ENCODE data around the gene KRTAP2-1. TPM values are rescaled to one million over a fixed set of nuclear protein-coding genes. Genes with fewer than 3 reads are reported as not detected.

The KRTAP2-1 gene
- total and polyA plus RNA-seq, 2 experiments from 2014 or later: not detected

GRCh38 chr17:41064301-41064700, 17.2 kb upstream of the KRTAP2-1 start:
- Histone ChIP-seq H3F3A (replicated peaks; ENCODE audit: low read depth) (no peaks in the 10 kb centered on the region), H3K27me3 (ENCODE audit: insufficient read depth) (no peaks in the 10 kb centered on the region), H3K36me3 (ENCODE audit: insufficient read depth) (no peaks in the 10 kb centered on the region), H3K27ac (ENCODE audit: low read depth) (no peak overlapping the region), H4K20me1 (replicated peaks; ENCODE audit: insufficient read depth) (no peaks in the 10 kb centered on the region), H3K4me2 (no peak overlapping the region), H3K4me3 (no peak overlapping the region), H2AFZ (no peak overlapping the region), H3K79me2 (replicated peaks; ENCODE audit: insufficient read depth) (no peaks in the 10 kb centered on the region), H3K9me2 (ENCODE audit: insufficient read depth) (no peaks in the 10 kb centered on the region; the same call in none of the 2 replicates), H3K4me1 (ENCODE audit: insufficient read depth) (0 out of 2 replicates have a peak, but pooled peaks cover 2% of the 10 kb centered on the region)
- no peak for DNase-seq (ENCODE audit: low spot score)
- Mint-ChIP-seq H3K9me3 (no peaks in the 10 kb centered on the region), H3K36me3 (ENCODE audit: low read depth) (no peaks in the 10 kb centered on the region), H3K27me3 (ENCODE audit: insufficient read depth, low read depth, poor library complexity) (no peaks in the 10 kb centered on the region), H3K4me3 (no peak overlapping the region), H3K27ac (no peak overlapping the region), H3K4me1 (peaks cover 2% of the 10 kb centered on the region)
- no peak for ATAC-seq
- TF ChIP-seq, protein P1, sequence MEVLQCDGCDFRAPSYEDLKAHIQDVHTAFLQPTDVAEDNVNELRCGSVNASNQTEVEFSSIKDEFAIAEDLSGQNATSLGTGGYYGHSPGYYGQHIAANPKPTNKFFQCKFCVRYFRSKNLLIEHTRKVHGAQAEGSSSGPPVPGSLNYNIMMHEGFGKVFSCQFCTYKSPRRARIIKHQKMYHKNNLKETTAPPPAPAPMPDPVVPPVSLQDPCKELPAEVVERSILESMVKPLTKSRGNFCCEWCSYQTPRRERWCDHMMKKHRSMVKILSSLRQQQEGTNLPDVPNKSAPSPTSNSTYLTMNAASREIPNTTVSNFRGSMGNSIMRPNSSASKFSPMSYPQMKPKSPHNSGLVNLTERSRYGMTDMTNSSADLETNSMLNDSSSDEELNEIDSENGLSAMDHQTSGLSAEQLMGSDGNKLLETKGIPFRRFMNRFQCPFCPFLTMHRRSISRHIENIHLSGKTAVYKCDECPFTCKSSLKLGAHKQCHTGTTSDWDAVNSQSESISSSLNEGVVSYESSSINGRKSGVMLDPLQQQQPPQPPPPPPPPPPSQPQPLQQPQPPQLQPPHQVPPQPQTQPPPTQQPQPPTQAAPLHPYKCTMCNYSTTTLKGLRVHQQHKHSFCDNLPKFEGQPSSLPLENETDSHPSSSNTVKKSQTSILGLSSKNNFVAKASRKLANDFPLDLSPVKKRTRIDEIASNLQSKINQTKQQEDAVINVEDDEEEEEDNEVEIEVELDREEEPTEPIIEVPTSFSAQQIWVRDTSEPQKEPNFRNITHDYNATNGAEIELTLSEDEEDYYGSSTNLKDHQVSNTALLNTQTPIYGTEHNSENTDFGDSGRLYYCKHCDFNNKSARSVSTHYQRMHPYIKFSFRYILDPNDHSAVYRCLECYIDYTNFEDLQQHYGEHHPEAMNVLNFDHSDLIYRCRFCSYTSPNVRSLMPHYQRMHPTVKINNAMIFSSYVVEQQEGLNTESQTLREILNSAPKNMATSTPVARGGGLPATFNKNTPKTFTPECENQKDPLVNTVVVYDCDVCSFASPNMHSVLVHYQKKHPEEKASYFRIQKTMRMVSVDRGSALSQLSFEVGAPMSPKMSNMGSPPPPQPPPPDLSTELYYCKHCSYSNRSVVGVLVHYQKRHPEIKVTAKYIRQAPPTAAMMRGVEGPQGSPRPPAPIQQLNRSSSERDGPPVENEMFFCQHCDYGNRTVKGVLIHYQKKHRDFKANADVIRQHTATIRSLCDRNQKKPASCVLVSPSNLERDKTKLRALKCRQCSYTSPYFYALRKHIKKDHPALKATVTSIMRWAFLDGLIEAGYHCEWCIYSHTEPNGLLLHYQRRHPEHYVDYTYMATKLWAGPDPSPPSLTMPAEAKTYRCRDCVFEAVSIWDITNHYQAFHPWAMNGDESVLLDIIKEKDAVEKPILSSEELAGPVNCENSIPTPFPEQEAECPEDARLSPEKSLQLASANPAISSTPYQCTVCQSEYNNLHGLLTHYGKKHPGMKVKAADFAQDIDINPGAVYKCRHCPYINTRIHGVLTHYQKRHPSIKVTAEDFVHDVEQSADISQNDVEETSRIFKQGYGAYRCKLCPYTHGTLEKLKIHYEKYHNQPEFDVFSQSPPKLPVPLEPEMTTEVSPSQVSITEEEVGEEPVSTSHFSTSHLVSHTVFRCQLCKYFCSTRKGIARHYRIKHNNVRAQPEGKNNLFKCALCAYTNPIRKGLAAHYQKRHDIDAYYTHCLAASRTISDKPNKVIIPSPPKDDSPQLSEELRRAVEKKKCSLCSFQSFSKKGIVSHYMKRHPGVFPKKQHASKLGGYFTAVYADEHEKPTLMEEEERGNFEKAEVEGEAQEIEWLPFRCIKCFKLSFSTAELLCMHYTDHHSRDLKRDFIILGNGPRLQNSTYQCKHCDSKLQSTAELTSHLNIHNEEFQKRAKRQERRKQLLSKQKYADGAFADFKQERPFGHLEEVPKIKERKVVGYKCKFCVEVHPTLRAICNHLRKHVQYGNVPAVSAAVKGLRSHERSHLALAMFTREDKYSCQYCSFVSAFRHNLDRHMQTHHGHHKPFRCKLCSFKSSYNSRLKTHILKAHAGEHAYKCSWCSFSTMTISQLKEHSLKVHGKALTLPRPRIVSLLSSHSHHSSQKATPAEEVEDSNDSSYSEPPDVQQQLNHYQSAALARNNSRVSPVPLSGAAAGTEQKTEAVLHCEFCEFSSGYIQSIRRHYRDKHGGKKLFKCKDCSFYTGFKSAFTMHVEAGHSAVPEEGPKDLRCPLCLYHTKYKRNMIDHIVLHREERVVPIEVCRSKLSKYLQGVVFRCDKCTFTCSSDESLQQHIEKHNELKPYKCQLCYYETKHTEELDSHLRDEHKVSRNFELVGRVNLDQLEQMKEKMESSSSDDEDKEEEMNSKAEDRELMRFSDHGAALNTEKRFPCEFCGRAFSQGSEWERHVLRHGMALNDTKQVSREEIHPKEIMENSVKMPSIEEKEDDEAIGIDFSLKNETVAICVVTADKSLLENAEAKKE (CRISPR knock-in tag; IDR thresholded peaks at IDR 0.05): no peak
- TF ChIP-seq ZNF331 (CRISPR knock-in tag; IDR thresholded peaks at IDR 0.05; ENCODE audit: low read depth): no peak
- TF ChIP-seq, protein P2, sequence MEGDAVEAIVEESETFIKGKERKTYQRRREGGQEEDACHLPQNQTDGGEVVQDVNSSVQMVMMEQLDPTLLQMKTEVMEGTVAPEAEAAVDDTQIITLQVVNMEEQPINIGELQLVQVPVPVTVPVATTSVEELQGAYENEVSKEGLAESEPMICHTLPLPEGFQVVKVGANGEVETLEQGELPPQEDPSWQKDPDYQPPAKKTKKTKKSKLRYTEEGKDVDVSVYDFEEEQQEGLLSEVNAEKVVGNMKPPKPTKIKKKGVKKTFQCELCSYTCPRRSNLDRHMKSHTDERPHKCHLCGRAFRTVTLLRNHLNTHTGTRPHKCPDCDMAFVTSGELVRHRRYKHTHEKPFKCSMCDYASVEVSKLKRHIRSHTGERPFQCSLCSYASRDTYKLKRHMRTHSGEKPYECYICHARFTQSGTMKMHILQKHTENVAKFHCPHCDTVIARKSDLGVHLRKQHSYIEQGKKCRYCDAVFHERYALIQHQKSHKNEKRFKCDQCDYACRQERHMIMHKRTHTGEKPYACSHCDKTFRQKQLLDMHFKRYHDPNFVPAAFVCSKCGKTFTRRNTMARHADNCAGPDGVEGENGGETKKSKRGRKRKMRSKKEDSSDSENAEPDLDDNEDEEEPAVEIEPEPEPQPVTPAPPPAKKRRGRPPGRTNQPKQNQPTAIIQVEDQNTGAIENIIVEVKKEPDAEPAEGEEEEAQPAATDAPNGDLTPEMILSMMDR (conservative IDR thresholded peaks at IDR 0.05; ENCODE audit: low read depth in 2 of 2): no peak

- Histone ChIP-seq H4K20me1 (replicated peaks; ENCODE audit: insufficient read depth) (no peaks in the 10 kb centered on the region), H3K4me3 (no peak overlapping the region), H3K9me2 (ENCODE audit: insufficient read depth) (no peaks in the 10 kb centered on the region; the same call in none of the 2 replicates), H3F3A (replicated peaks; ENCODE audit: low read depth) (no peaks in the 10 kb centered on the region), H2AFZ (no peak overlapping the region), H3K36me3 (ENCODE audit: insufficient read depth) (no peaks in the 10 kb centered on the region), H3K4me2 (no peak overlapping the region), H3K79me2 (replicated peaks; ENCODE audit: insufficient read depth) (no peaks in the 10 kb centered on the region), H3K27ac (ENCODE audit: low read depth) (no peak overlapping the region), H3K4me1 (ENCODE audit: insufficient read depth) (0 out of 2 replicates have a peak, but pooled peaks cover 6% of the 10 kb centered on the region), H3K27me3 (ENCODE audit: insufficient read depth) (no peaks in the 10 kb centered on the region)
- no peak overlapping the region for H3K27ac Mint-ChIP-seq
- H3K27me3 Mint-ChIP-seq (ENCODE audit: insufficient read depth, low read depth, poor library complexity): no peaks in the 10 kb centered on the region
- H3K4me1 Mint-ChIP-seq: peaks cover 4% of the 10 kb centered on the region
- H3K4me3 Mint-ChIP-seq: no peak overlapping the region
- TF ChIP-seq NANOG (IDR thresholded peaks at IDR 0.05; ENCODE audit: borderline replicate concordance): no peak
- ATAC-seq: no peak
- H3K36me3 Mint-ChIP-seq (ENCODE audit: low read depth): no peaks in the 10 kb centered on the region
- H3K9me3 Mint-ChIP-seq: no peaks in the 10 kb centered on the region
- DNase-seq (ENCODE audit: low spot score): no peak
These were observed 16.3 kb upstream of the KRTAP2-1 start for GRCh38 chr17:41063449-41063848.

Data from GM23338 (cell line).